ENCODE measurements around the gene RGS17.
A peak's percentile ranks its signal among the peaks of the same experiment; 100 is the strongest.

DNA sequence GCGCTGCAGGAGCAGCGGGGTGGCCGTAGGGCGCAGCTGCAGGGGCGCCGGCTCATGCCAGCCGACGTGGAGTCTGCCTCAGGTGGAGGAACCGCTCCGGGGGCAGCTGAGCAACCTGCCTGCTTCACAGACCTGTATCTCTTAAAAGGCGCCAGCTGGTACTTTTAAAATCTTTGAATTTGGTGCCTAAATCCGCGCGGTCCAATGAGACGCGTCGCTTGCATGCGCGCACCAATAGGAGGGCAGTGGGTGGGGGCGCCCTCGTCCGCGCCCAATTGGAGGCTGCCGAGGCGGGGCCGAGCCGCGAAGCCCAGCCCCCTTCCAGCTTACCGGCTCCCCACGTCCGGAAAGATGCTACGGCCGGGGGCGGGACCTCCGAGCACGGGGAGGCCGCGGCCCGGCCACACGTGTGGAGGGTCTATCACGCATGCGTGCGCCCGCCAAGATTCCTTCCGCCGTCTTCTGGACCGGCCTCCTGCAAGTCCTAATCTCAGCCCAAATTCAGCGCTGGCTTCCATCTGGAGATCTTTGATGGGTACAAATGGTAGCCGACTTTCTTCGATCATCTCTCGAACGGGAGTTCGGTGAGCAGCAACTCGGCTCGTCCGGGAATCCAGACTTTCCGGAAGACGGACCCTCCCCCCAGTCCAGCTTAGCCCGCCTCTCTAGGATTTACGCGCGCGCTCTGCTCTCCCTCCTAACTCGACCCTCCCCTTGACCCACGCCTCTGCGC lies 148.0 kb downstream of the RGS17 start, which contains the start of gene FBXO5:
- TF ChIP-seq POLR2A (IDR thresholded peaks at IDR 0.05; ENCODE audit: low read depth): no peak
- TF ChIP-seq, protein P1, sequence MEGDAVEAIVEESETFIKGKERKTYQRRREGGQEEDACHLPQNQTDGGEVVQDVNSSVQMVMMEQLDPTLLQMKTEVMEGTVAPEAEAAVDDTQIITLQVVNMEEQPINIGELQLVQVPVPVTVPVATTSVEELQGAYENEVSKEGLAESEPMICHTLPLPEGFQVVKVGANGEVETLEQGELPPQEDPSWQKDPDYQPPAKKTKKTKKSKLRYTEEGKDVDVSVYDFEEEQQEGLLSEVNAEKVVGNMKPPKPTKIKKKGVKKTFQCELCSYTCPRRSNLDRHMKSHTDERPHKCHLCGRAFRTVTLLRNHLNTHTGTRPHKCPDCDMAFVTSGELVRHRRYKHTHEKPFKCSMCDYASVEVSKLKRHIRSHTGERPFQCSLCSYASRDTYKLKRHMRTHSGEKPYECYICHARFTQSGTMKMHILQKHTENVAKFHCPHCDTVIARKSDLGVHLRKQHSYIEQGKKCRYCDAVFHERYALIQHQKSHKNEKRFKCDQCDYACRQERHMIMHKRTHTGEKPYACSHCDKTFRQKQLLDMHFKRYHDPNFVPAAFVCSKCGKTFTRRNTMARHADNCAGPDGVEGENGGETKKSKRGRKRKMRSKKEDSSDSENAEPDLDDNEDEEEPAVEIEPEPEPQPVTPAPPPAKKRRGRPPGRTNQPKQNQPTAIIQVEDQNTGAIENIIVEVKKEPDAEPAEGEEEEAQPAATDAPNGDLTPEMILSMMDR (IDR thresholded peaks at IDR 0.05): peak in 1 of 3 experiments; percentile 26
- TF ChIP-seq POLR2AphosphoS5 (IDR thresholded peaks at IDR 0.05): peak; percentile 49 to 75

All from esophagus muscularis mucosa (tissue), 3 donors.